NCI-H1694 treated with DMSO at 0.1 percent for 48 hours (cell line): ENCODE measurements around the gene LRP1.

Experiments used
- DNase-seq: peaks from one replicate; lab custom pipeline; 2025; lab: John Stamatoyannopoulos, UW

LRP1 gene

GRCh38 chr12:57176139-57176477, 47.8 kb downstream of the LRP1 start:
- no peak for DNase-seq

GRCh38 chr12:57176846-57177245, 48.6 kb downstream of the LRP1 start:
- no peak for DNase-seq

- DNase-seq = no peak
Observed at GRCh38 chr12:57177354-57177753, 49.1 kb downstream of the LRP1 start.

- no peak for DNase-seq
Observed at GRCh38 chr12:57178213-57178612, 49.9 kb downstream of the LRP1 start.

GRCh38 chr12:57179331-57180086, 51.2 kb downstream of the LRP1 start:
- no peak for DNase-seq

- no peak for DNase-seq
Observed at GRCh38 chr12:57180321-57180989, 52.2 kb downstream of the LRP1 start.

GRCh38 chr12:57181072-57181471, 52.8 kb downstream of the LRP1 start:
- no peak for DNase-seq

GRCh38 chr12:57181561-57182155, 53.4 kb downstream of the LRP1 start:
- DNase-seq = no peak

- DNase-seq = peak; percentile 25
Observed at GRCh38 chr12:57182918-57183575, 54.8 kb downstream of the LRP1 start.

GRCh38 chr12:57183939-57184725, 55.8 kb downstream of the LRP1 start:
- no peak for DNase-seq

- no peak for DNase-seq
Observed at GRCh38 chr12:57185403-57185802, 57.1 kb downstream of the LRP1 start.

- no peak for DNase-seq
Observed at GRCh38 chr12:57185906-57186508, 57.7 kb downstream of the LRP1 start.

GRCh38 chr12:57187222-57188089, 59.2 kb downstream of the LRP1 start:
- no peak for DNase-seq

GRCh38 chr12:57188090-57188425, 59.8 kb downstream of the LRP1 start:
- DNase-seq = no peak

GRCh38 chr12:57190037-57190436, 61.8 kb downstream of the LRP1 start:
- DNase-seq = peak; percentile 2

- no peak for DNase-seq
Observed at GRCh38 chr12:57190821-57191220, 62.5 kb downstream of the LRP1 start.

GRCh38 chr12:57191410-57191809, 63.1 kb downstream of the LRP1 start:
- no peak for DNase-seq

GRCh38 chr12:57192920-57193319, 64.6 kb downstream of the LRP1 start:
- no peak for DNase-seq

GRCh38 chr12:57193706-57194245, 65.5 kb downstream of the LRP1 start:
- DNase-seq = no peak

GRCh38 chr12:57194253-57194652, 66.0 kb downstream of the LRP1 start:
- no peak for DNase-seq
